GM21447 (cell line): ENCODE measurements around the gene FZD7.

Experiments
- ATAC-seq: cut with Tn5 transposase; IDR thresholded peaks from one replicate; pipeline ENCODE4 v1.9.1; 2021; ENCODE audit not compliant: unreplicated experiment

Gene FZD7

GRCh38 chr2:202009581-202009980, 24.1 kb upstream of the FZD7 start:
- no peak for ATAC-seq

- no peak for ATAC-seq
These were observed 19.3 kb upstream of the FZD7 start for GRCh38 chr2:202014318-202014717.

GRCh38 chr2:202014759-202015211, 18.9 kb upstream of the FZD7 start:
- no peak for ATAC-seq

GRCh38 chr2:202015471-202015870, 18.2 kb upstream of the FZD7 start:
- ATAC-seq: no peak

- ATAC-seq: no peak
These were observed 17.0 kb upstream of the FZD7 start for GRCh38 chr2:202016579-202017227.

- no peak for ATAC-seq
These were observed 15.7 kb upstream of the FZD7 start for GRCh38 chr2:202017940-202018339.

- ATAC-seq: no peak
These were observed 14.7 kb upstream of the FZD7 start for GRCh38 chr2:202018950-202019349.

GRCh38 chr2:202019689-202020450, 13.8 kb upstream of the FZD7 start:
- ATAC-seq: no peak

- no peak for ATAC-seq
These were observed 10.9 kb upstream of the FZD7 start for GRCh38 chr2:202022755-202023154.

- no peak for ATAC-seq
These were observed 10.3 kb upstream of the FZD7 start for GRCh38 chr2:202023198-202023903.

- ATAC-seq: no peak
These were observed 9.8 kb upstream of the FZD7 start for GRCh38 chr2:202023904-202024266.

- ATAC-seq: no peak
These were observed 8.8 kb upstream of the FZD7 start for GRCh38 chr2:202024871-202025270.

GRCh38 chr2:202025816-202026215, 7.8 kb upstream of the FZD7 start:
- ATAC-seq: no peak

GRCh38 chr2:202026507-202026906, 7.1 kb upstream of the FZD7 start:
- ATAC-seq: no peak

- ATAC-seq: no peak
These were observed 3.0 kb upstream of the FZD7 start for GRCh38 chr2:202030691-202031090.

- ATAC-seq: no peak
These were observed 2.3 kb upstream of the FZD7 start for GRCh38 chr2:202031246-202031951.

- ATAC-seq: peak; percentile 18
These were observed 774 bp upstream of the FZD7 start for GRCh38 chr2:202032846-202033316.

- peak; percentile 5 for ATAC-seq
These were observed 814 bp downstream of the FZD7 start for GRCh38 chr2:202034249-202035088.

GRCh38 chr2:202035089-202035940, 1.7 kb downstream of the FZD7 start:
- ATAC-seq: no peak
